HepG2 (cell line): ENCODE results near the gene PTGDS. TPM values are rescaled to one million over a fixed set of nuclear protein-coding genes. Genes with fewer than 3 reads are reported as not detected.

Experiments used
- ATAD3A ChIP-seq: sonication (generic); formaldehyde crosslinking; IDR thresholded peaks from 2 replicates; pipeline ENCODE4 v1.4.0; 2020; ENCODE audit warnings: missing genetic modification reagents
- CREB1 ChIP-seq, 2 experiments: fragments of 450-650 bp in 1 of 2; IDR thresholded peaks; 2 replicates each; pipeline ENCODE4 v1.6.1; 2016 to 2017; ENCODE audit warnings: control low read depth in 1 of 2, mild to moderate bottlenecking in 1 of 2, missing compliant biosample characterization in 1 of 2, missing genetic modification characterization in 1 of 2
- GATAD2A ChIP-seq: IDR thresholded peaks from 2 replicates; pipeline ENCODE4 v1.6.1; 2016
- HMGA1 ChIP-seq: sonication (generic); formaldehyde crosslinking; conservative IDR thresholded peaks from 2 replicates; pipeline ENCODE4 v1.4.0; 2020; ENCODE audit warnings: missing genetic modification reagents
- JDP2 ChIP-seq: sonication (generic); formaldehyde crosslinking; IDR thresholded peaks from 2 replicates; pipeline ENCODE4 v1.8.1; 2022; ENCODE audit warnings: missing genetic modification reagents, borderline replicate concordance
- PRPF4 ChIP-seq: fragments of 200-400 bp; formaldehyde crosslinking; IDR thresholded peaks from 2 replicates; pipeline ENCODE4 v1.6.1; 2016; ENCODE audit warnings: low read length, low read depth; ENCODE audit not compliant: poor library complexity, severe bottlenecking
- SKI ChIP-seq: fragments of 450-650 bp; IDR thresholded peaks from one replicate; pipeline ENCODE4 v1.6.1; 2018; ENCODE audit warnings: mild to moderate bottlenecking; ENCODE audit not compliant: partially characterized antibody
- SMARCE1 ChIP-seq: fragments of 450-650 bp; IDR thresholded peaks from 2 replicates; pipeline ENCODE4 v1.6.1; 2017; ENCODE audit warnings: borderline replicate concordance
- SRSF9 ChIP-seq: fragments of 200-400 bp; formaldehyde crosslinking; IDR thresholded peaks from 2 replicates; pipeline ENCODE4 v1.6.1; 2018; ENCODE audit warnings: borderline replicate concordance, mild to moderate bottlenecking, low read depth, low read length; ENCODE audit not compliant: insufficient read depth, poor library complexity, severe bottlenecking
- TOE1 ChIP-seq: sonication (generic); formaldehyde crosslinking; IDR thresholded peaks from 2 replicates; pipeline ENCODE4 v1.4.0; 2020; ENCODE audit warnings: mild to moderate bottlenecking, missing genetic modification reagents
- YEATS4 ChIP-seq: sonication (generic); formaldehyde crosslinking; IDR thresholded peaks from 2 replicates; pipeline ENCODE4 v1.4.0; 2020; ENCODE audit warnings: missing genetic modification reagents, borderline replicate concordance
- ZNF20 ChIP-seq: sonication (generic); formaldehyde crosslinking; IDR thresholded peaks from 2 replicates; pipeline ENCODE4 v1.4.0; 2020; ENCODE audit warnings: mild to moderate bottlenecking, moderate library complexity, missing genetic modification reagents
- ZNF253 ChIP-seq: sonication (generic); formaldehyde crosslinking; IDR thresholded peaks from 2 replicates; pipeline ENCODE4 v1.8.0; 2022; ENCODE audit warnings: mild to moderate bottlenecking, missing genetic modification reagents, borderline replicate concordance
- ZNF333 ChIP-seq: sonication (generic); formaldehyde crosslinking; IDR thresholded peaks from 2 replicates; pipeline ENCODE4 v1.4.0; 2020; ENCODE audit warnings: mild to moderate bottlenecking, missing genetic modification reagents, borderline replicate concordance
- ZNF577 ChIP-seq: sonication (generic); formaldehyde crosslinking; IDR thresholded peaks from 2 replicates; pipeline ENCODE4 v1.4.0; 2020; ENCODE audit warnings: mild to moderate bottlenecking, low read depth, missing genetic modification reagents, borderline replicate concordance
- ZNF737 ChIP-seq: sonication (generic); formaldehyde crosslinking; IDR thresholded peaks from 2 replicates; pipeline ENCODE4 v1.5.0; 2020; ENCODE audit warnings: missing genetic modification reagents, mild to moderate bottlenecking, borderline replicate concordance
- polyA plus RNA-seq, 8 experiments: library from polyadenylated mRNA; depleted of rRNA in 3 of 8; stranded (reverse) in 7 of 8; unstranded in 1 of 8; fragments of >200 nt; fragmentation: Illumina TruSeq in 4 of 8; extraction: Trizol in 4 of 8; gene quantifications; 2 replicates each; pipeline versions ENCODE4 v1.2.1 to v1.2.3, GENCODE V29; 2011 to 2016; ENCODE audit warnings: low read depth in 4 of 8, missing spikeins in 1 of 8, mixed read lengths in 1 of 8; ENCODE audit not compliant: insufficient read depth in 1 of 8
- total RNA-seq, 5 experiments: library from RNA; depleted of rRNA; stranded (reverse); fragments of >200 nt; fragmentation: Illumina TruSeq; extraction: Trizol; gene quantifications; 2 replicates each; pipeline ENCODE4 v1.2.3, GENCODE V29; 2016; ENCODE audit warnings: low read depth in 1 of 5
- TF ChIP-seq, protein P1 (sequence below): sonication (generic); formaldehyde crosslinking; IDR thresholded peaks from 2 replicates; pipeline ENCODE4 v1.9.0; 2022; ENCODE audit warnings: missing genetic modification reagents, mild to moderate bottlenecking, borderline replicate concordance
- TF ChIP-seq, protein P2 (sequence below): sonication (generic); formaldehyde crosslinking; IDR thresholded peaks from 2 replicates; pipeline ENCODE4 v1.4.0; 2020; ENCODE audit warnings: missing genetic modification reagents
- TF ChIP-seq, protein P3 (sequence below), 2 experiments: sonication (generic) in 1 of 2; formaldehyde crosslinking in 1 of 2; IDR thresholded peaks; 2 replicates each; pipeline versions ENCODE4 v1.4.0 to v1.6.1; 2018 to 2020; ENCODE audit warnings: missing genetic modification reagents in 2 of 2, borderline replicate concordance in 1 of 2, low read depth in 1 of 2, mild to moderate bottlenecking in 1 of 2, missing biosample characterization in 1 of 2

Gene PTGDS
- total and polyA plus RNA-seq, 2 of the 13 experiments (the other 11 are each of a cell fraction or from before 2014, with no cell fraction given), result 0.33 to 0.50 TPM

DNA sequence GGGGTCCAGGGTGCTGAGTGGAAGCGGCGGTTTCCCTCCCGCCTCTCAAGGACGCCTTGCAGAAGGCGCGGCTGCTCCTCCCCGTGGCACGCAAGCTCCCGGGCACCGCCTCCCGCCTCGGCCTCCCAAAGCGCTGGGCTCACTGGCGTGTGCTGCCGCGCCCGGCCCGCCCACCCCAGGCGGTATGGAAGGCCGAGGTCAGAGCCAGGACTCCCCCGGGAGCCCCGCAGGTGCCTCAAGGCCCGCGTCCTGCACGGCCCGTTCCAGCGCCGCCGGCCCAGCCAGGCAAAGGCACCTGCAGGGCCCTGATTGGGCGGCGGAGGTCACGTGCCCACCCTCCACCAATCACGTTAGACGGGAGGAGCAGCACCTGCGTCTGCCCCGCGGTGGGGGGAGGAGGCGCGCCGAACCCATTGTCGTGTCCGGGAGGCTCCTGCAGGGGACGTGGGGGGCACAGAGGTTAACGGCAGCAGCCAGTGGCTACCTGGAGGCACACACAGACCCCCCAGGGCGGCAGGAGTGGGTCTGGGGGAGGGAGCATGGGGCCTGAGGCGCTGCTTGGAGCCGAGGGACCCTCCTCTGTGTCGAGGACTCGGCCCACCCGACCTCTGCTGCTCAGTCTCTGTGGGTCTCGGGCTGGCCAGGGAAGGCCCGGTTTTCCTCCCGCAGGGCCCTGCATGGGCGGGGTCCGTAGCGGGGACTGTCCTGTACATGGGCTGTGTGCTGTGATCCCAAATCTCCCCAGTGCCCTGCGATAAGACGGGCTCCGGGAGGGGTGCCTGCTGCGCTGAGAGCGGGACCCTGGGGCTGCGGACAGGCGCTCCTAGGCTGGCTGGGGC is 27.3 kb upstream of the PTGDS start (continued):
- TF ChIP-seq JDP2 (CRISPR knock-in tag), result no peak
- TF ChIP-seq, protein P1, sequence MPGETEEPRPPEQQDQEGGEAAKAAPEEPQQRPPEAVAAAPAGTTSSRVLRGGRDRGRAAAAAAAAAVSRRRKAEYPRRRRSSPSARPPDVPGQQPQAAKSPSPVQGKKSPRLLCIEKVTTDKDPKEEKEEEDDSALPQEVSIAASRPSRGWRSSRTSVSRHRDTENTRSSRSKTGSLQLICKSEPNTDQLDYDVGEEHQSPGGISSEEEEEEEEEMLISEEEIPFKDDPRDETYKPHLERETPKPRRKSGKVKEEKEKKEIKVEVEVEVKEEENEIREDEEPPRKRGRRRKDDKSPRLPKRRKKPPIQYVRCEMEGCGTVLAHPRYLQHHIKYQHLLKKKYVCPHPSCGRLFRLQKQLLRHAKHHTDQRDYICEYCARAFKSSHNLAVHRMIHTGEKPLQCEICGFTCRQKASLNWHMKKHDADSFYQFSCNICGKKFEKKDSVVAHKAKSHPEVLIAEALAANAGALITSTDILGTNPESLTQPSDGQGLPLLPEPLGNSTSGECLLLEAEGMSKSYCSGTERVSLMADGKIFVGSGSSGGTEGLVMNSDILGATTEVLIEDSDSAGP (CRISPR knock-in tag), result peak; percentile 69
- TF ChIP-seq, protein P2, sequence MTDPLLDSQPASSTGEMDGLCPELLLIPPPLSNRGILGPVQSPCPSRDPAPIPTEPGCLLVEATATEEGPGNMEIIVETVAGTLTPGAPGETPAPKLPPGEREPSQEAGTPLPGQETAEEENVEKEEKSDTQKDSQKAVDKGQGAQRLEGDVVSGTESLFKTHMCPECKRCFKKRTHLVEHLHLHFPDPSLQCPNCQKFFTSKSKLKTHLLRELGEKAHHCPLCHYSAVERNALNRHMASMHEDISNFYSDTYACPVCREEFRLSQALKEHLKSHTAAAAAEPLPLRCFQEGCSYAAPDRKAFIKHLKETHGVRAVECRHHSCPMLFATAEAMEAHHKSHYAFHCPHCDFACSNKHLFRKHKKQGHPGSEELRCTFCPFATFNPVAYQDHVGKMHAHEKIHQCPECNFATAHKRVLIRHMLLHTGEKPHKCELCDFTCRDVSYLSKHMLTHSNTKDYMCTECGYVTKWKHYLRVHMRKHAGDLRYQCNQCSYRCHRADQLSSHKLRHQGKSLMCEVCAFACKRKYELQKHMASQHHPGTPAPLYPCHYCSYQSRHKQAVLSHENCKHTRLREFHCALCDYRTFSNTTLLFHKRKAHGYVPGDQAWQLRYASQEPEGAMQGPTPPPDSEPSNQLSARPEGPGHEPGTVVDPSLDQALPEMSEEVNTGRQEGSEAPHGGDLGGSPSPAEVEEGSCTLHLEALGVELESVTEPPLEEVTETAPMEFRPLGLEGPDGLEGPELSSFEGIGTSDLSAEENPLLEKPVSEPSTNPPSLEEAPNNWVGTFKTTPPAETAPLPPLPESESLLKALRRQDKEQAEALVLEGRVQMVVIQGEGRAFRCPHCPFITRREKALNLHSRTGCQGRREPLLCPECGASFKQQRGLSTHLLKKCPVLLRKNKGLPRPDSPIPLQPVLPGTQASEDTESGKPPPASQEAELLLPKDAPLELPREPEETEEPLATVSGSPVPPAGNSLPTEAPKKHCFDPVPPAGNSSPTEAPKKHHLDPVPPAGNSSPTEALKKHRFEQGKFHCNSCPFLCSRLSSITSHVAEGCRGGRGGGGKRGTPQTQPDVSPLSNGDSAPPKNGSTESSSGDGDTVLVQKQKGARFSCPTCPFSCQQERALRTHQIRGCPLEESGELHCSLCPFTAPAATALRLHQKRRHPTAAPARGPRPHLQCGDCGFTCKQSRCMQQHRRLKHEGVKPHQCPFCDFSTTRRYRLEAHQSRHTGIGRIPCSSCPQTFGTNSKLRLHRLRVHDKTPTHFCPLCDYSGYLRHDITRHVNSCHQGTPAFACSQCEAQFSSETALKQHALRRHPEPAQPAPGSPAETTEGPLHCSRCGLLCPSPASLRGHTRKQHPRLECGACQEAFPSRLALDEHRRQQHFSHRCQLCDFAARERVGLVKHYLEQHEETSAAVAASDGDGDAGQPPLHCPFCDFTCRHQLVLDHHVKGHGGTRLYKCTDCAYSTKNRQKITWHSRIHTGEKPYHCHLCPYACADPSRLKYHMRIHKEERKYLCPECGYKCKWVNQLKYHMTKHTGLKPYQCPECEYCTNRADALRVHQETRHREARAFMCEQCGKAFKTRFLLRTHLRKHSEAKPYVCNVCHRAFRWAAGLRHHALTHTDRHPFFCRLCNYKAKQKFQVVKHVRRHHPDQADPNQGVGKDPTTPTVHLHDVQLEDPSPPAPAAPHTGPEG, result no peak
- peak; percentile 37; the same call in 1 of the 2 replicates for TF ChIP-seq YEATS4 (CRISPR knock-in tag)
- no peak for TF ChIP-seq ATAD3A (CRISPR knock-in tag)
- TF ChIP-seq SMARCE1, result no peak
- no peak for TF ChIP-seq TOE1
- TF ChIP-seq, protein P3, sequence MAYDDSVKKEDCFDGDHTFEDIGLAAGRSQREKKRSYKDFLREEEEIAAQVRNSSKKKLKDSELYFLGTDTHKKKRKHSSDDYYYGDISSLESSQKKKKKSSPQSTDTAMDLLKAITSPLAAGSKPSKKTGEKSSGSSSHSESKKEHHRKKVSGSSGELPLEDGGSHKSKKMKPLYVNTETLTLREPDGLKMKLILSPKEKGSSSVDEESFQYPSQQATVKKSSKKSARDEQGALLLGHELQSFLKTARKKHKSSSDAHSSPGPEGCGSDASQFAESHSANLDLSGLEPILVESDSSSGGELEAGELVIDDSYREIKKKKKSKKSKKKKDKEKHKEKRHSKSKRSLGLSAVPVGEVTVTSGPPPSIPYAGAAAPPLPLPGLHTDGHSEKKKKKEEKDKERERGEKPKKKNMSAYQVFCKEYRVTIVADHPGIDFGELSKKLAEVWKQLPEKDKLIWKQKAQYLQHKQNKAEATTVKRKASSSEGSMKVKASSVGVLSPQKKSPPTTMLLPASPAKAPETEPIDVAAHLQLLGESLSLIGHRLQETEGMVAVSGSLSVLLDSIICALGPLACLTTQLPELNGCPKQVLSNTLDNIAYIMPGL (CRISPR knock-in tag; IDR thresholded peaks at IDR 0.05; ENCODE audit: borderline replicate concordance in 1 of 2, low read depth in 1 of 2), result peak; percentile 82; a peak in 3 of 4 replicates
- no peak for TF ChIP-seq ZNF253 (CRISPR knock-in tag)
- TF ChIP-seq ZNF20 (CRISPR knock-in tag), result no peak
- no peak for TF ChIP-seq ZNF333 (CRISPR knock-in tag)
- TF ChIP-seq HMGA1 (CRISPR knock-in tag), result no peak
- TF ChIP-seq ZNF577, result no peak
- peak; percentile 55 for TF ChIP-seq SKI
- no peak for TF ChIP-seq CREB1 (IDR thresholded peaks at IDR 0.05)
- no peak for TF ChIP-seq CREB1 (CRISPR knock-in tag; IDR thresholded peaks at IDR 0.05)
- TF ChIP-seq SRSF9, result no peak
- TF ChIP-seq PRPF4, result no peak
- no peak for TF ChIP-seq ZNF737 (CRISPR knock-in tag)
- no peak for TF ChIP-seq GATAD2A (CRISPR knock-in tag)
